ENCODE measurements around the gene TYR. TPM values are rescaled to one million over a fixed set of nuclear protein-coding genes. Genes with fewer than 3 reads are reported as not detected.

Gene TYR
- total RNA-seq: not detected in 2 replicates

DNA sequence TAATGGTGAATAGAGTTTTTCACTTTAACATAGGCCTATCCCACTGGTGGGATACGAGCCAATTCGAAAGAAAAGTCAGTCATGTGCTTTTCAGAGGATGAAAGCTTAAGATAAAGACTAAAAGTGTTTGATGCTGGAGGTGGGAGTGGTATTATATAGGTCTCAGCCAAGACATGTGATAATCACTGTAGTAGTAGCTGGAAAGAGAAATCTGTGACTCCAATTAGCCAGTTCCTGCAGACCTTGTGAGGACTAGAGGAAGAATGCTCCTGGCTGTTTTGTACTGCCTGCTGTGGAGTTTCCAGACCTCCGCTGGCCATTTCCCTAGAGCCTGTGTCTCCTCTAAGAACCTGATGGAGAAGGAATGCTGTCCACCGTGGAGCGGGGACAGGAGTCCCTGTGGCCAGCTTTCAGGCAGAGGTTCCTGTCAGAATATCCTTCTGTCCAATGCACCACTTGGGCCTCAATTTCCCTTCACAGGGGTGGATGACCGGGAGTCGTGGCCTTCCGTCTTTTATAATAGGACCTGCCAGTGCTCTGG, at the start of gene TYR:
Gene TYR (plus strand): TSS at position 185 of the 541 bp plus-strand sequence. CDS start 79 bp downstream, at position 264.
- Mint-ChIP-seq H3K27me3 (no peaks in the 10 kb centered on the region), H3K27ac (no peak within 1 kb of the TSS), H3K9me3 (no peaks in the 10 kb centered on the region), H3K4me3 (no peak within 1 kb of the TSS), H3K4me1 (no peaks in the 10 kb centered on the region), H3K36me3 (ENCODE audit: low read depth) (no peaks in the 10 kb centered on the region)
- ChIA-PET POLR2A (no interaction called here), CTCF (no interaction called here)
- intact Hi-C loops (cut with micrococcal nuclease): no loop called here
- DNase-seq: no peak
- TF ChIP-seq, protein P1, sequence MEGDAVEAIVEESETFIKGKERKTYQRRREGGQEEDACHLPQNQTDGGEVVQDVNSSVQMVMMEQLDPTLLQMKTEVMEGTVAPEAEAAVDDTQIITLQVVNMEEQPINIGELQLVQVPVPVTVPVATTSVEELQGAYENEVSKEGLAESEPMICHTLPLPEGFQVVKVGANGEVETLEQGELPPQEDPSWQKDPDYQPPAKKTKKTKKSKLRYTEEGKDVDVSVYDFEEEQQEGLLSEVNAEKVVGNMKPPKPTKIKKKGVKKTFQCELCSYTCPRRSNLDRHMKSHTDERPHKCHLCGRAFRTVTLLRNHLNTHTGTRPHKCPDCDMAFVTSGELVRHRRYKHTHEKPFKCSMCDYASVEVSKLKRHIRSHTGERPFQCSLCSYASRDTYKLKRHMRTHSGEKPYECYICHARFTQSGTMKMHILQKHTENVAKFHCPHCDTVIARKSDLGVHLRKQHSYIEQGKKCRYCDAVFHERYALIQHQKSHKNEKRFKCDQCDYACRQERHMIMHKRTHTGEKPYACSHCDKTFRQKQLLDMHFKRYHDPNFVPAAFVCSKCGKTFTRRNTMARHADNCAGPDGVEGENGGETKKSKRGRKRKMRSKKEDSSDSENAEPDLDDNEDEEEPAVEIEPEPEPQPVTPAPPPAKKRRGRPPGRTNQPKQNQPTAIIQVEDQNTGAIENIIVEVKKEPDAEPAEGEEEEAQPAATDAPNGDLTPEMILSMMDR (IDR thresholded peaks at IDR 0.05): no peak
- no peak for ATAC-seq (ENCODE audit: low read depth)

DNA sequence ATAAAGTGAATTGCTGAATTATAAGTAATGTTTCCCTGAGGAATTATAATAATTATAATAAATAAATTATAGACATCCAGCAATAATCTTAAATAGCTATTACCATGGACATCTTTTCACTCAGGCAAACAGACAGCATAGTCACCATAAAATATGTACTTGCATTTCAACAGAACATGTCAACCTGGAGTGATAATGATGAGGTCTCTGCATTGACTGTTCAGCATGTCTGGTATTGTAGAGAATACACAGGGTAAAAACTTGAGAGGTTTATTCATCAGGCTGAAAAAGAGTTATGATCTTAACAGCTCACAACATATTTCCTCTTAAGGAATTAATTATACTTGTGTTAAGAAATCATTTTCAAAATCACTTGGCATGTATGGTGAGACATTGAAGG, 41.1 kb upstream of the TYR start:
- Mint-ChIP-seq H3K4me3 (no peak overlapping the region), H3K27ac (no peak overlapping the region), H3K9me3 (peaks cover 5% of the 10 kb centered on the region), H3K4me1 (no peaks in the 10 kb centered on the region), H3K27me3 (no peaks in the 10 kb centered on the region), H3K36me3 (ENCODE audit: low read depth) (no peaks in the 10 kb centered on the region)
- ATAC-seq (ENCODE audit: low read depth) (no peak), DNase-seq (no peak)
- POLR2A ChIA-PET: no interaction called here
- TF ChIP-seq, protein P1 (IDR thresholded peaks at IDR 0.05): no peak
- CTCF ChIA-PET: no interaction called here
- intact Hi-C loops (cut with micrococcal nuclease): no loop called here

DNA sequence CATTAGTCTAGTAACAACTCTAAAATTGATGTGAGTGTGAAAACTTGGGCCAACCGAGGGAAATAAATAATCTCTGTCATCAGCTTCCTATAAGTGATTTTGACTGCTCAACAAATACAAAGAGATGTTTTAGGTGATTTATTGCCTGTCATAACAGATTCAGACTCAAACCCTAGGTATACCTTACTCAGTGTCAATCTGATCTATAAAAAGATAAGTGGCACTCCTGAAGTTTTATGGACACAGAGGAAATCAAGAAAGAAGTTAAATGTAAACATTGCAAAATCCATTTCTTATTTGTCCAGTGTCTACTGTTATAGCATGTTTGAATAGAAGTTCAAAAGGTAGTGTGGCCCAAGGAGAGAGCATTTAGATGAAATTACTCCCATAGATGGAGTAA, 30.4 kb upstream of the TYR start:
- intact Hi-C loops (cut with micrococcal nuclease): no loop called here
- ChIA-PET POLR2A (no interaction called here), CTCF (no interaction called here)
- no peak overlapping the region for H3K27ac Mint-ChIP-seq
- ATAC-seq (ENCODE audit: low read depth) (no peak), DNase-seq (no peak)
- H3K9me3 Mint-ChIP-seq: no peaks in the 10 kb centered on the region
- TF ChIP-seq, protein P1 (IDR thresholded peaks at IDR 0.05): no peak
- no peak overlapping the region for H3K4me3 Mint-ChIP-seq
- H3K27me3 Mint-ChIP-seq: no peaks in the 10 kb centered on the region
- no peaks in the 10 kb centered on the region for H3K4me1 Mint-ChIP-seq
- H3K36me3 Mint-ChIP-seq (ENCODE audit: low read depth): no peaks in the 10 kb centered on the region

DNA sequence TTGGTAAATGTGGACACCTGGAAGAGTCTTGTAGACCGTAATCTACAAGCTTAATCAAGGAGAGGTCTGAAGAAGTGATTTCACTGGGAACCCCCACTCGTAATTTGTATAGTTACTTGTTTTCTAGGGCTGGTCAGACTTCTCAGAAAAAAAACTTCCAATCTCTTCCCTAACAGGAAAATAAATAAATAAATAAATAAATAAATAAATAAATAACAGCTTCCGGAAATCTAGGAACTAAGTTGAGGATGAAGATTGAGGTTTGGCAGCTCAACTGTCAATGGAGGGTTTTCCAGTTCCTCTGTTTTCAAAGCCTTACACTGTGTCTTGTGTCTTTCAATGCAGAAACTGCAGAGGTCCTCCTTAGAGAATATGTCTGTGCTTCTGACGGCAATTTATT, 17.7 kb upstream of the TYR start:
- POLR2A ChIA-PET: interaction anchor here (0.7 kb wide), 1 partner anchor 46 kb away, joined by 7 read pairs; no protein-coding TSS in a partner anchor
- CTCF ChIA-PET: no interaction called here
- TF ChIP-seq, protein P1 (IDR thresholded peaks at IDR 0.05): no peak
- H3K27ac Mint-ChIP-seq: no peak overlapping the region
- no peaks in the 10 kb centered on the region for H3K4me1 Mint-ChIP-seq
- no peaks in the 10 kb centered on the region for H3K9me3 Mint-ChIP-seq
- no peaks in the 10 kb centered on the region for H3K36me3 Mint-ChIP-seq (ENCODE audit: low read depth)
- H3K27me3 Mint-ChIP-seq: no peaks in the 10 kb centered on the region
- no peak for DNase-seq
- ATAC-seq (ENCODE audit: low read depth): no peak
- intact Hi-C loops (cut with micrococcal nuclease): no loop called here
- H3K4me3 Mint-ChIP-seq: no peak overlapping the region

DNA sequence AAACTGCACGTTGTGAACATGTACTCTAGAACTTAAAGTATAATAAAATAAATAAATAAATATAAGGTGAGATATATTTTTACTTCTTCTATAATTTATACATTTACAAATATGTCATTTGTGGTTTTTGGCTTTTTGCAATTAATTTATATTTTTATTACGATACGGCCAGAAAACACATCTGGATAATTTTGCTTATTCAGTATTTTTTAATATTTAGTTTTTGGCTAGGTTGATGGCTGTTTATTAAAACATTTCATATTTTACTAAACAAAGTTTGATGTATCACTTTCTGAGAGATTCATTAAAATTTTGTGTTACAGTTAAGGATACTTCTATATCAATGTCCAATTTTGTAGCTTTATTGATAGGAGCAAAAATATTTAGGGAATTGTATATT, 15.7 kb upstream of the TYR start:
- no peak for DNase-seq
- no peak for ATAC-seq (ENCODE audit: low read depth)
- POLR2A ChIA-PET: no interaction called here
- H3K27me3 Mint-ChIP-seq: no peaks in the 10 kb centered on the region
- no peak overlapping the region for H3K4me3 Mint-ChIP-seq
- no peaks in the 10 kb centered on the region for H3K36me3 Mint-ChIP-seq (ENCODE audit: low read depth)
- TF ChIP-seq, protein P1 (IDR thresholded peaks at IDR 0.05): no peak
- no peak overlapping the region for H3K27ac Mint-ChIP-seq
- intact Hi-C loops (cut with micrococcal nuclease): no loop called here
- CTCF ChIA-PET: no interaction called here
- H3K9me3 Mint-ChIP-seq: no peaks in the 10 kb centered on the region
- H3K4me1 Mint-ChIP-seq: no peaks in the 10 kb centered on the region
